K562 (cell line): ENCODE data around the gene ARHGAP12. TPM values are rescaled to one million over a fixed set of nuclear protein-coding genes. Genes with fewer than 3 reads are reported as not detected.

ENCODE experiments used
- ARID1B ChIP-seq: fragments of 450-650 bp; IDR thresholded peaks from 2 replicates; pipeline ENCODE4 v1.6.1; 2016; ENCODE audit warnings: antibody characterized with exemption, mild to moderate bottlenecking, inconsistent platforms
- BACH1 ChIP-seq: fragments of 200-800 bp; sonication (Bioruptor generic); IDR thresholded peaks from 2 replicates; pipeline ENCODE4 v1.6.1; 2016; ENCODE audit warnings: missing genetic modification characterization, missing compliant biosample characterization
- BRF1 ChIP-seq: IDR thresholded peaks from 3 replicates; pipeline ENCODE4 v1.6.1; 2011; ENCODE audit warnings: borderline replicate concordance, mild to moderate bottlenecking; ENCODE audit not compliant: insufficient read length; ENCODE audit errors: extremely low read depth
- CC2D1A ChIP-seq: fragments of 450-650 bp; IDR thresholded peaks from 2 replicates; pipeline ENCODE4 v1.6.1; 2017; ENCODE audit warnings: mild to moderate bottlenecking
- COPS2 ChIP-seq: fragments of 450-650 bp; conservative IDR thresholded peaks from 2 replicates; pipeline ENCODE4 v1.6.1; 2016; ENCODE audit warnings: mild to moderate bottlenecking, moderate library complexity
- E2F3 ChIP-seq: fragments of 250-450 bp; sonication (Bioruptor Pico); IDR thresholded peaks from 2 replicates; pipeline ENCODE4 v1.4.0; 2020; ENCODE audit warnings: mild to moderate bottlenecking
- EGR1 ChIP-seq: fragments of 450-650 bp; conservative IDR thresholded peaks from 2 replicates; pipeline ENCODE4 v1.6.1; 2017; ENCODE audit warnings: mild to moderate bottlenecking
- EP400 ChIP-seq: fragments of 450-650 bp; IDR thresholded peaks from 2 replicates; pipeline ENCODE4 v1.6.1; 2017; ENCODE audit warnings: antibody characterized with exemption, mild to moderate bottlenecking, moderate library complexity
- ESRRA ChIP-seq: fragments of 450-650 bp; IDR thresholded peaks from 2 replicates; pipeline ENCODE4 v1.6.1; 2014; ENCODE audit warnings: low read depth, mild to moderate bottlenecking, moderate library complexity, borderline replicate concordance
- GABPA ChIP-seq: fragments of 200-800 bp; sonication (Bioruptor generic); conservative IDR thresholded peaks from 2 replicates; pipeline ENCODE4 v1.6.1; 2016; ENCODE audit warnings: low read depth, missing genetic modification characterization, missing compliant biosample characterization
- HNRNPLL ChIP-seq: fragments of 200-400 bp; formaldehyde crosslinking; IDR thresholded peaks from 2 replicates; pipeline ENCODE4 v1.6.1; 2017; ENCODE audit warnings: low read length, low read depth, mild to moderate bottlenecking; ENCODE audit not compliant: poor library complexity, severe bottlenecking
- MCM2 ChIP-seq: fragments of 450-650 bp; IDR thresholded peaks from 2 replicates; pipeline ENCODE4 v1.6.1; 2017; ENCODE audit warnings: low read depth, mild to moderate bottlenecking
- MTA3 ChIP-seq: fragments of 450-650 bp; formaldehyde crosslinking; IDR thresholded peaks from 2 replicates; pipeline ENCODE4 v1.6.1; 2017; ENCODE audit warnings: mild to moderate bottlenecking, borderline replicate concordance
- NCOR1 ChIP-seq: fragments of 450-650 bp; IDR thresholded peaks from 2 replicates; pipeline ENCODE4 v1.6.1; 2016; ENCODE audit warnings: mild to moderate bottlenecking, moderate library complexity
- NFE2L1 ChIP-seq: fragments of 450-650 bp; IDR thresholded peaks from 2 replicates; pipeline ENCODE4 v1.6.1; 2016; ENCODE audit warnings: missing genetic modification characterization, low read depth, mild to moderate bottlenecking, missing compliant biosample characterization, moderate library complexity, borderline replicate concordance
- NFYB ChIP-seq: IDR thresholded peaks from 2 replicates; pipeline ENCODE4 v1.6.1; 2011; ENCODE audit warnings: mild to moderate bottlenecking, moderate library complexity; ENCODE audit not compliant: insufficient read length; ENCODE audit errors: extremely low read depth
- RHOXF2B ChIP-seq: fragments of 250-450 bp; sonication (Bioruptor Pico); conservative IDR thresholded peaks from 2 replicates; pipeline ENCODE4 v1.5.1; 2021
- TEAD4 ChIP-seq, 2 experiments: sonication (generic) in 1 of 2; formaldehyde crosslinking in 1 of 2; IDR thresholded peaks; 2 replicates each; pipeline versions ENCODE4 v1.6.1 to v1.8.0; 2012 to 2022; ENCODE audit warnings: borderline replicate concordance in 1 of 2, inconsistent platforms in 1 of 2, low read length in 1 of 2, mild to moderate bottlenecking in 1 of 2, missing genetic modification reagents in 1 of 2
- ZNF175 ChIP-seq: fragments of 200-800 bp; sonication (Bioruptor generic); IDR thresholded peaks from 2 replicates; pipeline ENCODE4 v1.6.1; 2016; ENCODE audit warnings: low read depth, mild to moderate bottlenecking, missing genetic modification characterization, missing compliant biosample characterization
- ZNF184 ChIP-seq: sonication (generic); formaldehyde crosslinking; IDR thresholded peaks from 2 replicates; pipeline ENCODE4 v1.5.0; 2020; ENCODE audit warnings: missing genetic modification reagents
- ZNF384 ChIP-seq: IDR thresholded peaks from 2 replicates; pipeline ENCODE4 v1.6.1; 2012; ENCODE audit warnings: low read depth, low read length, improper control_type of control experiment
- ZNF766 ChIP-seq: fragments of 200-800 bp; sonication (Bioruptor generic); conservative IDR thresholded peaks from 2 replicates; pipeline ENCODE4 v1.6.1; 2016; ENCODE audit warnings: missing genetic modification characterization, missing compliant biosample characterization
- ZZZ3 ChIP-seq: fragments of 450-650 bp; IDR thresholded peaks from 2 replicates; pipeline ENCODE4 v1.6.1; 2016; ENCODE audit warnings: antibody characterized with exemption, mild to moderate bottlenecking, moderate library complexity
- polyA plus RNA-seq, 8 experiments: library from polyadenylated mRNA; depleted of rRNA in 4 of 8; stranded (reverse) in 5 of 8; unstranded in 3 of 8; fragments of >200 nt; fragmentation: Nextera tagmentation in 2 of 8; fragmentation: Illumina TruSeq in 1 of 8; extraction: Ambion mirVana in 2 of 8; extraction: Trizol in 1 of 8; gene quantifications; 2 replicates each; pipeline versions ENCODE4 v1.2.1 to v1.2.3, GENCODE V29; 2011 to 2014; ENCODE audit warnings: inconsistent platforms in 1 of 8, missing spikeins in 1 of 8
- total RNA-seq, 7 experiments: library from RNA; depleted of rRNA in 6 of 7; stranded (reverse); fragments of >200 nt in 6 of 7; fragmentation: Illumina TruSeq in 2 of 7; extraction: Trizol in 2 of 7; gene quantifications; 2 replicates each; pipeline versions ENCODE4 v1.2.1 to v1.2.3, GENCODE V29; 2011 to 2021; ENCODE audit warnings: low replicate concordance in 1 of 7
- TF ChIP-seq, protein P1 (sequence below): fragments of 450-650 bp; IDR thresholded peaks from 2 replicates; pipeline ENCODE4 v1.6.1; 2017; ENCODE audit warnings: antibody characterized with exemption, mild to moderate bottlenecking
- TF ChIP-seq, protein P2 (sequence below): fragments of 250-450 bp; sonication (Bioruptor Pico); IDR thresholded peaks from 2 replicates; pipeline ENCODE4 v1.5.0; 2021

ARHGAP12 gene
- total and polyA plus RNA-seq, 9 of the 15 experiments (the other 6 are each of a cell fraction or from before 2014, with no cell fraction given): 4.4 to 18.7 (median 10.1) TPM

DNA sequence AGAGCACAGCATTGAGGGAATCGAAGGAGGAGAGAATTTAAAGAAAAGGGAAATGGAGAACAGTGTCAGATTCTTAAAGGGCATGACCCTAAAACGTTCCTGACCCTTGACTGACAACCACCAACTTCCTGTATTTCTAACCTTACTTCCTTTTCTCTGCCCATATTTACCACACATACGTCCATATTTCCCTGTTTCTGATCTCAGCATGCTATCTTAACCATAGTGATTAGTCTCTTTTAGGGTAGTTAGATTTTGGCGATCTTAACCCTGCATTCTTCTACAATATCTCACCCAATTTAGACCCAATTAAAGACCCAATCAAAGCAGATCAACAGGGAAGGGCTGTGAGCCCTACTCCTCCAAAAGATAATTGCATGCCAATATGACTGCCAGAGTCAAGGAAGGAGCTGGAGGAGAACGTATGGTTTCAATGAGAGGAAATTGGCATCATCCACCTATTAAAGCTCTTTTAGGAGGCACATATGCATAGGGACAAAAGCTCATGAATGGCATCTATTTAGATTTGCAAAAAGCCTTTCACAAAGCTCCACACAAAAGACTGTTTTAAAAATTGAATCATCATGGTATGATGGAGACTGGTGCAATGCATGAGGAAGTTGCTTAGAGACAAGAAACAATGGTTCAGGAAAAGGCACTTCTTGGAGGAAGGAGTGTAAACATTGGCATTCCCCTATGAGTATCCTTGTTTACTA, 49.0 kb upstream of the ARHGAP12 start (continued):
- no peak for TF ChIP-seq RHOXF2B (CRISPR knock-in tag)
- TF ChIP-seq CC2D1A: no peak; the same call in 1 of the 2 replicates
- TF ChIP-seq HNRNPLL: no peak
- TF ChIP-seq MTA3: no peak
- TF ChIP-seq EP400: 0 out of 2 replicates have a peak, but pooled peaks have one; percentile 7
- TF ChIP-seq ZNF766 (CRISPR knock-in tag): peak; percentile 83
- no peak for TF ChIP-seq ZNF384
- TF ChIP-seq, protein P1, sequence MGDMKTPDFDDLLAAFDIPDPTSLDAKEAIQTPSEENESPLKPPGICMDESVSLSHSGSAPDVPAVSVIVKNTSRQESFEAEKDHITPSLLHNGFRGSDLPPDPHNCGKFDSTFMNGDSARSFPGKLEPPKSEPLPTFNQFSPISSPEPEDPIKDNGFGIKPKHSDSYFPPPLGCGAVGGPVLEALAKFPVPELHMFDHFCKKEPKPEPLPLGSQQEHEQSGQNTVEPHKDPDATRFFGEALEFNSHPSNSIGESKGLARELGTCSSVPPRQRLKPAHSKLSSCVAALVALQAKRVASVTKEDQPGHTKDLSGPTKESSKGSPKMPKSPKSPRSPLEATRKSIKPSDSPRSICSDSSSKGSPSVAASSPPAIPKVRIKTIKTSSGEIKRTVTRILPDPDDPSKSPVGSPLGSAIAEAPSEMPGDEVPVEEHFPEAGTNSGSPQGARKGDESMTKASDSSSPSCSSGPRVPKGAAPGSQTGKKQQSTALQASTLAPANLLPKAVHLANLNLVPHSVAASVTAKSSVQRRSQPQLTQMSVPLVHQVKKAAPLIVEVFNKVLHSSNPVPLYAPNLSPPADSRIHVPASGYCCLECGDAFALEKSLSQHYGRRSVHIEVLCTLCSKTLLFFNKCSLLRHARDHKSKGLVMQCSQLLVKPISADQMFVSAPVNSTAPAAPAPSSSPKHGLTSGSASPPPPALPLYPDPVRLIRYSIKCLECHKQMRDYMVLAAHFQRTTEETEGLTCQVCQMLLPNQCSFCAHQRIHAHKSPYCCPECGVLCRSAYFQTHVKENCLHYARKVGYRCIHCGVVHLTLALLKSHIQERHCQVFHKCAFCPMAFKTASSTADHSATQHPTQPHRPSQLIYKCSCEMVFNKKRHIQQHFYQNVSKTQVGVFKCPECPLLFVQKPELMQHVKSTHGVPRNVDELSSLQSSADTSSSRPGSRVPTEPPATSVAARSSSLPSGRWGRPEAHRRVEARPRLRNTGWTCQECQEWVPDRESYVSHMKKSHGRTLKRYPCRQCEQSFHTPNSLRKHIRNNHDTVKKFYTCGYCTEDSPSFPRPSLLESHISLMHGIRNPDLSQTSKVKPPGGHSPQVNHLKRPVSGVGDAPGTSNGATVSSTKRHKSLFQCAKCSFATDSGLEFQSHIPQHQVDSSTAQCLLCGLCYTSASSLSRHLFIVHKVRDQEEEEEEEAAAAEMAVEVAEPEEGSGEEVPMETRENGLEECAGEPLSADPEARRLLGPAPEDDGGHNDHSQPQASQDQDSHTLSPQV: peak; percentile 56; the same call in 1 of the 2 replicates
- peak; percentile 62; the same call in 1 of the 2 replicates for TF ChIP-seq ZNF175 (CRISPR knock-in tag)
- no peak for TF ChIP-seq BRF1
- no peak for TF ChIP-seq MCM2
- TF ChIP-seq, protein P2, sequence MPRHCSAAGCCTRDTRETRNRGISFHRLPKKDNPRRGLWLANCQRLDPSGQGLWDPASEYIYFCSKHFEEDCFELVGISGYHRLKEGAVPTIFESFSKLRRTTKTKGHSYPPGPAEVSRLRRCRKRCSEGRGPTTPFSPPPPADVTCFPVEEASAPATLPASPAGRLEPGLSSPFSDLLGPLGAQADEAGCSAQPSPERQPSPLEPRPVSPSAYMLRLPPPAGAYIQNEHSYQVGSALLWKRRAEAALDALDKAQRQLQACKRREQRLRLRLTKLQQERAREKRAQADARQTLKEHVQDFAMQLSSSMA (CRISPR knock-in tag): no peak
- no peak; the same call in 1 of the 2 replicates for TF ChIP-seq NCOR1
- TF ChIP-seq TEAD4 (IDR thresholded peaks at IDR 0.05; ENCODE audit: low read length): peak; percentile 3; the same call in 1 of the 2 replicates
- no peak for TF ChIP-seq TEAD4 (CRISPR knock-in tag; IDR thresholded peaks at IDR 0.05; ENCODE audit: borderline replicate concordance)
- no peak for TF ChIP-seq NFE2L1
- no peak for TF ChIP-seq COPS2
- TF ChIP-seq BACH1: no peak
- no peak for TF ChIP-seq ZNF184
- peak; percentile 53 for TF ChIP-seq GABPA (tag)
- no peak for TF ChIP-seq ZZZ3
- no peak for TF ChIP-seq EGR1
- peak; percentile 85 for TF ChIP-seq ESRRA
- no peak for TF ChIP-seq NFYB
- no peak for TF ChIP-seq E2F3 (CRISPR knock-in tag)
- peak; percentile 22; the same call in 1 of the 2 replicates for TF ChIP-seq ARID1B
